HEK293T (cell line): ENCODE results near the gene NPFFR2.
"Not testable (repeated sequence)": the region's sequence is repeated elsewhere in the genome, so short reads cannot be mapped to it uniquely, and the experiment has no call there.

Experiments
- ARNT ChIP-seq: fragments of 450-650 bp; IDR thresholded peaks from 2 replicates; pipeline ENCODE4 v1.6.1; 2017; ENCODE audit warnings: mild to moderate bottlenecking
- FOXA1 ChIP-seq: fragments of 450-650 bp; IDR thresholded peaks from 2 replicates; pipeline ENCODE4 v1.6.1; 2016; ENCODE audit warnings: mild to moderate bottlenecking
- LEF1 ChIP-seq: fragments of 450-650 bp; IDR thresholded peaks from 2 replicates; pipeline ENCODE4 v1.6.1; 2017; ENCODE audit warnings: mild to moderate bottlenecking, borderline replicate concordance
- NFRKB ChIP-seq: fragments of 450-650 bp; IDR thresholded peaks from 2 replicates; pipeline ENCODE4 v1.6.1; 2016; ENCODE audit warnings: mild to moderate bottlenecking, moderate library complexity
- PKNOX1 ChIP-seq: fragments of 450-650 bp; IDR thresholded peaks from 2 replicates; pipeline ENCODE4 v1.6.1; 2016
- SP1 ChIP-seq: fragments of 450-650 bp; IDR thresholded peaks from 2 replicates; pipeline ENCODE4 v1.6.1; 2017
- SUZ12 ChIP-seq: fragments of 450-650 bp; IDR thresholded peaks from 2 replicates; pipeline ENCODE4 v1.6.1; 2016; ENCODE audit warnings: mild to moderate bottlenecking
- ZNF384 ChIP-seq: fragments of 450-650 bp; IDR thresholded peaks from 2 replicates; pipeline ENCODE4 v1.6.1; 2016

- TF ChIP-seq ARNT, LEF1, SUZ12, PKNOX1, FOXA1, SP1, NFRKB, ZNF384: not testable (repeated sequence)
Measured at GRCh38 chr4:72090606-72091005, 58.8 kb downstream of the NPFFR2 start.
